SK-N-SH (cell line): ENCODE results near the gene GHR. TPM values are rescaled to one million over a fixed set of nuclear protein-coding genes. Genes with fewer than 3 reads are reported as not detected.

ENCODE experiments used
- CTCF ChIA-PET: fragments of 300-600, 350-600 bp; formaldehyde crosslinking; extraction: SDS; loops from one replicate; lab custom pipeline; 2021; lab: Yijun Ruan, JAX
- POLR2A ChIA-PET: fragments of 350-600 bp; sonication (Branson Sonifier 250); formaldehyde crosslinking; extraction: SDS; loops from one replicate; lab custom pipeline; 2020; ENCODE audit warnings: antibody characterized with exemption, inconsistent platforms; lab: Yijun Ruan, JAX
- DNase-seq: peaks from one replicate; pipeline ENCODE4 v3.0.0; 2012
- H2AFZ ChIP-seq: fragments of 200-600 bp; sonication (generic); 2 replicates; pipeline ENCODE4 v1.8.1; 2016; ENCODE audit warnings: antibody characterized with exemption, mild to moderate bottlenecking, low read depth
- H3F3A ChIP-seq: fragments of 200-600 bp; sonication (generic); replicated peaks from 2 replicates; pipeline ENCODE3; 2016; ENCODE audit warnings: antibody characterized with exemption, mild to moderate bottlenecking; ENCODE audit not compliant: insufficient read depth
- H3K27ac ChIP-seq, 2 experiments: fragments of 200-500 bp in 1 of 2; fragments of 200-600 bp in 1 of 2; sonication (Bioruptor generic) in 1 of 2; sonication (generic), shearing (Covaris generic) in 1 of 2; 2 replicates each; pipeline versions ENCODE4 v1.5.1 to v1.6.1; 2014 to 2016; ENCODE audit warnings: low read depth in 2 of 2, inconsistent platforms in 1 of 2, low read length in 1 of 2, mild to moderate bottlenecking in 1 of 2, mixed read lengths in 1 of 2
- H3K27me3 ChIP-seq: fragments of 200-600 bp; sonication (generic), shearing (Covaris generic); 2 replicates; pipeline ENCODE4 v1.6.1; 2016; ENCODE audit warnings: mixed run types; ENCODE audit not compliant: insufficient read depth
- H3K36me3 ChIP-seq, 2 experiments: fragments of 200-500 bp in 1 of 2; fragments of 200-600 bp in 1 of 2; sonication (Bioruptor generic) in 1 of 2; sonication (generic) in 1 of 2; replicated peaks in 1 of 2; 2 replicates each; pipeline versions ENCODE3 to v1.5.1; 2014 to 2016; ENCODE audit warnings: low read length in 1 of 2, mild to moderate bottlenecking in 1 of 2; ENCODE audit not compliant: insufficient read depth in 2 of 2, control insufficient read depth in 1 of 2
- H3K4me1 ChIP-seq, 2 experiments: fragments of 200-500 bp in 1 of 2; fragments of 200-600 bp in 1 of 2; sonication (Bioruptor generic) in 1 of 2; sonication (generic), shearing (Covaris generic) in 1 of 2; 2 replicates each; pipeline versions ENCODE4 v1.5.1 to v1.6.1; 2014 to 2016; ENCODE audit warnings: low read depth in 1 of 2, low read length in 1 of 2, mixed run types in 1 of 2; ENCODE audit not compliant: insufficient read depth in 2 of 2, control insufficient read depth in 1 of 2
- H3K4me2 ChIP-seq: fragments of 200-600 bp; sonication (generic), shearing (Covaris generic); 2 replicates; pipeline ENCODE4 v1.6.1; 2017; ENCODE audit warnings: mixed run types
- H3K4me3 ChIP-seq, 2 experiments: fragments of 200-500 bp in 1 of 2; fragments of 200-600 bp in 1 of 2; sonication (Bioruptor generic) in 1 of 2; sonication (generic), shearing (Covaris generic) in 1 of 2; 2 replicates each; pipeline versions ENCODE4 v1.5.1 to v1.8.1; 2014 to 2016; ENCODE audit warnings: low read depth in 2 of 2, inconsistent platforms in 1 of 2, low read length in 1 of 2, mild to moderate bottlenecking in 1 of 2, mixed read lengths in 1 of 2, moderate library complexity in 1 of 2
- H3K79me2 ChIP-seq: fragments of 200-600 bp; sonication (generic); 2 replicates; pipeline ENCODE4 v1.8.1; 2017; ENCODE audit warnings: mild to moderate bottlenecking; ENCODE audit not compliant: insufficient read depth
- H3K9ac ChIP-seq: fragments of 200-600 bp; sonication (generic); 2 replicates; pipeline ENCODE4 v1.6.1; 2017; ENCODE audit warnings: mixed run types
- H3K9me2 ChIP-seq: fragments of 200-600 bp; sonication (generic); 2 replicates; pipeline ENCODE4 v1.6.1; 2017; ENCODE audit warnings: mixed run types
- H3K9me3 ChIP-seq: fragments of 200-600 bp; sonication (generic); 2 replicates; pipeline ENCODE4 v1.6.1; 2017; ENCODE audit warnings: mixed run types, mild to moderate bottlenecking, moderate library complexity
- H4K20me1 ChIP-seq: fragments of 200-600 bp; sonication (generic); 2 replicates; pipeline ENCODE4 v1.6.1; 2017; ENCODE audit warnings: mild to moderate bottlenecking, mixed run types; ENCODE audit not compliant: insufficient read depth
- ELF1 ChIP-seq: IDR thresholded peaks from 2 replicates; pipeline ENCODE4 v1.4.0; 2012
- EP300 ChIP-seq, 2 experiments: IDR thresholded peaks; 2 replicates each; pipeline versions ENCODE4 v1.4.0 to v1.6.1; 2012; ENCODE audit warnings: borderline replicate concordance in 1 of 2, low read depth in 1 of 2, low read length in 1 of 2
- EZH2phosphoT487 ChIP-seq: fragments of 200-600 bp; sonication (generic); IDR thresholded peaks from 2 replicates; pipeline ENCODE4 v1.6.1; 2017; ENCODE audit warnings: low read depth, mixed run types, mild to moderate bottlenecking, antibody characterized with exemption, moderate library complexity, borderline replicate concordance
- FOXM1 ChIP-seq: IDR thresholded peaks from 2 replicates; pipeline ENCODE4 v1.4.0; 2012; ENCODE audit warnings: low read depth, mild to moderate bottlenecking
- GATA2 ChIP-seq: sonication (generic); formaldehyde crosslinking; IDR thresholded peaks from 2 replicates; pipeline ENCODE4 v1.5.0; 2020; ENCODE audit warnings: mild to moderate bottlenecking, missing genetic modification reagents
- MEF2A ChIP-seq: IDR thresholded peaks from 2 replicates; pipeline ENCODE4 v1.4.0; 2012; ENCODE audit warnings: low read depth, borderline replicate concordance
- MXI1 ChIP-seq: IDR thresholded peaks from 2 replicates; pipeline ENCODE4 v1.6.1; 2012; ENCODE audit warnings: mild to moderate bottlenecking, low read depth, low read length, improper control_type of control experiment
- NFIC ChIP-seq: IDR thresholded peaks from 2 replicates; pipeline ENCODE4 v1.4.0; 2012; ENCODE audit warnings: borderline replicate concordance
- NRF1 ChIP-seq: IDR thresholded peaks from 2 replicates; pipeline ENCODE4 v1.6.1; 2012; ENCODE audit warnings: low read depth, mild to moderate bottlenecking, low read length
- RCOR1 ChIP-seq: fragments of 150-350 bp; IDR thresholded peaks from 2 replicates; pipeline ENCODE4 v1.6.1; 2017; ENCODE audit warnings: antibody characterized with exemption, low read length
- RFX5 ChIP-seq: IDR thresholded peaks from 2 replicates; pipeline ENCODE4 v1.6.1; 2012; ENCODE audit warnings: mild to moderate bottlenecking, improper control_type of control experiment, low read length
- RXRA ChIP-seq: IDR thresholded peaks from 2 replicates; pipeline ENCODE4 v1.4.0; 2012; ENCODE audit warnings: low read depth, mild to moderate bottlenecking, borderline replicate concordance
- TAF1 ChIP-seq: IDR thresholded peaks from 2 replicates; pipeline ENCODE4 v1.6.1; 2012; ENCODE audit warnings: low read depth, mild to moderate bottlenecking, low read length, moderate library complexity, borderline replicate concordance
- TEAD4 ChIP-seq: IDR thresholded peaks from 2 replicates; pipeline ENCODE4 v1.4.0; 2012; ENCODE audit warnings: mild to moderate bottlenecking, borderline replicate concordance; ENCODE audit not compliant: insufficient read depth
- YY1 ChIP-seq: IDR thresholded peaks from 2 replicates; pipeline ENCODE4 v1.4.0; 2012; ENCODE audit warnings: low read depth, mild to moderate bottlenecking
- WGBS: methylation state at CpG from one replicate; pipeline ENCODE4 v1.1.6; 2017; ENCODE audit warnings: low lambda C conversion rate; 5-methylcytosine and 5-hydroxymethylcytosine counted together
- polyA plus RNA-seq, 3 experiments: library from polyadenylated mRNA; depleted of rRNA; stranded (reverse); fragments of >200 nt; gene quantifications; 2 replicates each; pipeline ENCODE4 v1.2.3, GENCODE V29; 2012
- TF ChIP-seq, protein P1 (sequence below): fragments of 200-600 bp; sonication (generic); IDR thresholded peaks from 2 replicates; pipeline ENCODE4 v1.6.1; 2017; ENCODE audit warnings: antibody characterized with exemption, mild to moderate bottlenecking, moderate library complexity
- TF ChIP-seq, protein P2 (sequence below): fragments of 150-350 bp; IDR thresholded peaks from 2 replicates; pipeline ENCODE4 v1.6.1; 2016; ENCODE audit warnings: mild to moderate bottlenecking, low read depth, low read length
- TF ChIP-seq, protein P3 (sequence below): fragments of 150-350 bp; IDR thresholded peaks from 2 replicates; pipeline ENCODE4 v1.6.1; 2017; ENCODE audit warnings: antibody characterized with exemption, low read length, low read depth, borderline replicate concordance
- TF ChIP-seq, protein P4 (sequence below): IDR thresholded peaks from 2 replicates; pipeline ENCODE4; 2012
- TF ChIP-seq, protein P5 (sequence below): IDR thresholded peaks from 2 replicates; pipeline ENCODE4 v1.6.1; 2012; ENCODE audit warnings: mild to moderate bottlenecking, low read depth, low read length, moderate library complexity

The GHR gene
- polyA plus RNA-seq, 1 of the 3 experiments (the other 2 are of a cell fraction): 0.03 TPM

DNA sequence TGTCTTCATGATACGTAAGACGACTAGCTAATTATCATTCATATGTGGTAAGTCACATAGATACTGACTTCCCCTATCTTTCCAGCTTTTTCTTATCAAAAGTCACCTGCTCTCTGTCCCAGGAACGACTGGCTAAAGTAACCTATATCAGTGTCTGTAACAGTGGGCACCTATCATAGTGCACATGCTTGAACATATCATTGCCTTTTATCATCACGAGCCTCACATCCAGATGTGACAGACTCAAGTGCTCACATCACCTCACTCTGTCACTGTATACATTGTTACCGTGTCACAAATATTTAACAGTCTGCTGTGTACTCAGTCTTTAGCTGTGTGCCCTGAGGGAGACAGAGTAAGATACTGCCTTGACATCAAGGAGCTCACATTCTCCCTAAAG is 208.0 kb downstream of the GHR start:
- Histone ChIP-seq H3K27me3 (no peaks in the 10 kb centered on the region), H3K4me3 (no peak overlapping the region), H3K27ac (no peak overlapping the region), H3K4me2 (no peak overlapping the region), H3K9ac (no peak overlapping the region), H3K9me3 (no peaks in the 10 kb centered on the region), H3F3A (no peaks in the 10 kb centered on the region), H3K9me2 (no peaks in the 10 kb centered on the region), H2AFZ (no peak overlapping the region), H3K36me3 (no peaks in the 10 kb centered on the region), H4K20me1 (no peaks in the 10 kb centered on the region), H3K79me2 (no peaks in the 10 kb centered on the region), H3K4me1 (no peaks in the 10 kb centered on the region)
- no peak for DNase-seq
- CTCF ChIA-PET: no interaction called here
- POLR2A ChIA-PET: no interaction called here
- WGBS: 0% methylated on average over 5 of the region's 5 CpGs
- TF ChIP-seq EP300 (IDR thresholded peaks at IDR 0.05; ENCODE audit: borderline replicate concordance in 1 of 2, low read depth in 1 of 2, low read length in 1 of 2): no peak
- TF ChIP-seq, protein P1, sequence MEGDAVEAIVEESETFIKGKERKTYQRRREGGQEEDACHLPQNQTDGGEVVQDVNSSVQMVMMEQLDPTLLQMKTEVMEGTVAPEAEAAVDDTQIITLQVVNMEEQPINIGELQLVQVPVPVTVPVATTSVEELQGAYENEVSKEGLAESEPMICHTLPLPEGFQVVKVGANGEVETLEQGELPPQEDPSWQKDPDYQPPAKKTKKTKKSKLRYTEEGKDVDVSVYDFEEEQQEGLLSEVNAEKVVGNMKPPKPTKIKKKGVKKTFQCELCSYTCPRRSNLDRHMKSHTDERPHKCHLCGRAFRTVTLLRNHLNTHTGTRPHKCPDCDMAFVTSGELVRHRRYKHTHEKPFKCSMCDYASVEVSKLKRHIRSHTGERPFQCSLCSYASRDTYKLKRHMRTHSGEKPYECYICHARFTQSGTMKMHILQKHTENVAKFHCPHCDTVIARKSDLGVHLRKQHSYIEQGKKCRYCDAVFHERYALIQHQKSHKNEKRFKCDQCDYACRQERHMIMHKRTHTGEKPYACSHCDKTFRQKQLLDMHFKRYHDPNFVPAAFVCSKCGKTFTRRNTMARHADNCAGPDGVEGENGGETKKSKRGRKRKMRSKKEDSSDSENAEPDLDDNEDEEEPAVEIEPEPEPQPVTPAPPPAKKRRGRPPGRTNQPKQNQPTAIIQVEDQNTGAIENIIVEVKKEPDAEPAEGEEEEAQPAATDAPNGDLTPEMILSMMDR: no peak
- no peak for TF ChIP-seq ELF1
- TF ChIP-seq, protein P2, sequence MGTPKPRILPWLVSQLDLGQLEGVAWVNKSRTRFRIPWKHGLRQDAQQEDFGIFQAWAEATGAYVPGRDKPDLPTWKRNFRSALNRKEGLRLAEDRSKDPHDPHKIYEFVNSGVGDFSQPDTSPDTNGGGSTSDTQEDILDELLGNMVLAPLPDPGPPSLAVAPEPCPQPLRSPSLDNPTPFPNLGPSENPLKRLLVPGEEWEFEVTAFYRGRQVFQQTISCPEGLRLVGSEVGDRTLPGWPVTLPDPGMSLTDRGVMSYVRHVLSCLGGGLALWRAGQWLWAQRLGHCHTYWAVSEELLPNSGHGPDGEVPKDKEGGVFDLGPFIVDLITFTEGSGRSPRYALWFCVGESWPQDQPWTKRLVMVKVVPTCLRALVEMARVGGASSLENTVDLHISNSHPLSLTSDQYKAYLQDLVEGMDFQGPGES: no peak
- no peak for TF ChIP-seq RXRA
- TF ChIP-seq RFX5: no peak
- TF ChIP-seq, protein P3, sequence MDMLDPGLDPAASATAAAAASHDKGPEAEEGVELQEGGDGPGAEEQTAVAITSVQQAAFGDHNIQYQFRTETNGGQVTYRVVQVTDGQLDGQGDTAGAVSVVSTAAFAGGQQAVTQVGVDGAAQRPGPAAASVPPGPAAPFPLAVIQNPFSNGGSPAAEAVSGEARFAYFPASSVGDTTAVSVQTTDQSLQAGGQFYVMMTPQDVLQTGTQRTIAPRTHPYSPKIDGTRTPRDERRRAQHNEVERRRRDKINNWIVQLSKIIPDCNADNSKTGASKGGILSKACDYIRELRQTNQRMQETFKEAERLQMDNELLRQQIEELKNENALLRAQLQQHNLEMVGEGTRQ: no peak
- TF ChIP-seq, protein P4, sequence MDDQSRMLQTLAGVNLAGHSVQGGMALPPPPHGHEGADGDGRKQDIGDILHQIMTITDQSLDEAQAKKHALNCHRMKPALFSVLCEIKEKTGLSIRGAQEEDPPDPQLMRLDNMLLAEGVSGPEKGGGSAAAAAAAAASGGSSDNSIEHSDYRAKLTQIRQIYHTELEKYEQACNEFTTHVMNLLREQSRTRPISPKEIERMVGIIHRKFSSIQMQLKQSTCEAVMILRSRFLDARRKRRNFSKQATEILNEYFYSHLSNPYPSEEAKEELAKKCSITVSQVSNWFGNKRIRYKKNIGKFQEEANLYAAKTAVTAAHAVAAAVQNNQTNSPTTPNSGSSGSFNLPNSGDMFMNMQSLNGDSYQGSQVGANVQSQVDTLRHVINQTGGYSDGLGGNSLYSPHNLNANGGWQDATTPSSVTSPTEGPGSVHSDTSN: no peak
- no peak for TF ChIP-seq MXI1
- TF ChIP-seq YY1: no peak

DNA sequence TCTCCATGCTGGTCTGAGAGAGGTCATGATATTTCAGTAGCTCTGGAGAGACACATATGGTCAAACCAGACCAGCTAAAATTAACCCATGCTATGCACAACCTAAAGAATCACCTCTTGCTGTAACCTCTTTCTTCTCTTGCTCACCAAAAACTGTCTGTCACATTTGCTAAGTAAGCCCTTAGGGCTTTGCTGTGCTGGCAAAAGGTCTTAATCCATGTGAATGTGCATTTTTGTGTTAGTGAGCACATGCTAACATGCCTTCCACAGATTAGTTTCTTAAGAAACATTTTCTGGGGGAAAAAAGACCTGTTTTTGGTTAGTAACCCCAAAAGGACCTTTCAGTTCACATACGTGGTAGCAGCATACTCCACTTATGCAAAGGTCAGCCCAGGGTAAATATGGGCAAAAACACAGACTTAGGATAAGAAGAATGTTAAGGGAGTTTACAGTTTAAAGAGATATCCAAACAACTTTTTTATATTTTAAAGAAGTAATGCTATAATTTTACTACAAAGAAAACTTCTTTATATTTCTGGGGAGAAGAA is 209.2 kb downstream of the GHR start:
- CTCF ChIA-PET: no interaction called here
- H3F3A ChIP-seq: no peaks in the 10 kb centered on the region

More for the DNA sequence above, 209.2 kb downstream of the GHR start:
- H3K9me3 ChIP-seq: no peaks in the 10 kb centered on the region
- POLR2A ChIA-PET: no interaction called here
- no peaks in the 10 kb centered on the region for H3K27me3 ChIP-seq
- no peak for DNase-seq
- no peak overlapping the region for H2AFZ ChIP-seq
- WGBS: 0% methylated on average over 1 of the region's 1 CpG
- no peaks in the 10 kb centered on the region for H4K20me1 ChIP-seq
- no peak for TF ChIP-seq RCOR1
- no peak for TF ChIP-seq TEAD4
- TF ChIP-seq MXI1: no peak
- TF ChIP-seq NFIC: no peak
- TF ChIP-seq RXRA: no peak
- no peak for TF ChIP-seq ELF1
- TF ChIP-seq EZH2phosphoT487: no peak
- no peak for TF ChIP-seq MEF2A
- TF ChIP-seq GATA2 (CRISPR knock-in tag): no peak
- TF ChIP-seq FOXM1: no peak
- TF ChIP-seq, protein P5, sequence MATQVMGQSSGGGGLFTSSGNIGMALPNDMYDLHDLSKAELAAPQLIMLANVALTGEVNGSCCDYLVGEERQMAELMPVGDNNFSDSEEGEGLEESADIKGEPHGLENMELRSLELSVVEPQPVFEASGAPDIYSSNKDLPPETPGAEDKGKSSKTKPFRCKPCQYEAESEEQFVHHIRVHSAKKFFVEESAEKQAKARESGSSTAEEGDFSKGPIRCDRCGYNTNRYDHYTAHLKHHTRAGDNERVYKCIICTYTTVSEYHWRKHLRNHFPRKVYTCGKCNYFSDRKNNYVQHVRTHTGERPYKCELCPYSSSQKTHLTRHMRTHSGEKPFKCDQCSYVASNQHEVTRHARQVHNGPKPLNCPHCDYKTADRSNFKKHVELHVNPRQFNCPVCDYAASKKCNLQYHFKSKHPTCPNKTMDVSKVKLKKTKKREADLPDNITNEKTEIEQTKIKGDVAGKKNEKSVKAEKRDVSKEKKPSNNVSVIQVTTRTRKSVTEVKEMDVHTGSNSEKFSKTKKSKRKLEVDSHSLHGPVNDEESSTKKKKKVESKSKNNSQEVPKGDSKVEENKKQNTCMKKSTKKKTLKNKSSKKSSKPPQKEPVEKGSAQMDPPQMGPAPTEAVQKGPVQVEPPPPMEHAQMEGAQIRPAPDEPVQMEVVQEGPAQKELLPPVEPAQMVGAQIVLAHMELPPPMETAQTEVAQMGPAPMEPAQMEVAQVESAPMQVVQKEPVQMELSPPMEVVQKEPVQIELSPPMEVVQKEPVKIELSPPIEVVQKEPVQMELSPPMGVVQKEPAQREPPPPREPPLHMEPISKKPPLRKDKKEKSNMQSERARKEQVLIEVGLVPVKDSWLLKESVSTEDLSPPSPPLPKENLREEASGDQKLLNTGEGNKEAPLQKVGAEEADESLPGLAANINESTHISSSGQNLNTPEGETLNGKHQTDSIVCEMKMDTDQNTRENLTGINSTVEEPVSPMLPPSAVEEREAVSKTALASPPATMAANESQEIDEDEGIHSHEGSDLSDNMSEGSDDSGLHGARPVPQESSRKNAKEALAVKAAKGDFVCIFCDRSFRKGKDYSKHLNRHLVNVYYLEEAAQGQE: no peak
- TF ChIP-seq NRF1: no peak
- no peak for TF ChIP-seq TAF1
- no peaks in the 10 kb centered on the region for H3K79me2 ChIP-seq
- H3K9me2 ChIP-seq: no peaks in the 10 kb centered on the region
- H3K9ac ChIP-seq: no peak overlapping the region
- no peaks in the 10 kb centered on the region for H3K4me1 ChIP-seq
- no peak overlapping the region for H3K4me2 ChIP-seq
- no peak overlapping the region for H3K27ac ChIP-seq
- no peaks in the 10 kb centered on the region for H3K36me3 ChIP-seq
- no peak overlapping the region for H3K4me3 ChIP-seq
